Measurements from ENCODE around the gene MLKL. TPM values are rescaled to one million over a fixed set of nuclear protein-coding genes. Genes with fewer than 3 reads are reported as not detected.
A peak's percentile ranks its signal among the peaks of the same experiment; 100 is the strongest.

MLKL gene
- total RNA-seq, 1 donor from 2014 or later, result 3.0 TPM

DNA sequence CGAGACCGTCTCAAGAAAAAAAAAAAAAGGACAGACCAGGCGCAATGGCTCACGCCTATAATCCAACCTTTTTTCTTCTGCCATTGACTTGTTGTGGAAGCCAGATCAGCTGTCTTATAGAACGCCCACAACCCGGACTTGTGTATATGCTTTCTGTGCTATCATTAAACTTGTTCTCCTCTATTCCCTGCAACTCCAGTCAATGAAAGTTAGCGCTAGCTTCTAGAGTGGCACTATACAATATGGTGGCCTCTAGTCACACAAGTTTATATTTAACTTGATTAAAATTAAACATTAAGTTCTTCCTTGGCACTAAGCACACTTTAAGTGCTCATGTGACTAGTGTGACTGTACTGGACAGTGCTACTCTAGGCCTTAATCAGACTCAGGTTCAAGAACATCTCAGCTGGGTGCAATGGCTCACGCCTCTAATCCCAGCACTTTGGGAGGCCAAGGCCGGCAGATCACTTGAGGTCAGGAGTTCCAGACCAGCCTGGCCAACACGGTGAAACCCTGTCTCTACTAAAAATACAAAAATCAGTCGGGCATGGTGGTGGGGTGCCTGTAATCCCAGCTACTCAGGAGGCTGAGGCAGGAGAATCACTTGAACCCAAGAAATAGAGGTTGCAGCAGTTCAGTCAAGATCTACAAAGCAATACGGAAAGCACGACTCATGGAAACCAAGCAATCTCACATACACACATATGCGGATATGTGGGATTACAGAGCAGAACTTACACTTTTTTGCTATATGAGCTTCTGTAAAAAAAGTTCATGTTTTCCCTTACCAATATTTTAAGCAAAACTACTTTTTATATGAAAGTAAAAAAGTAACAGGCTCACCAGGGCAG, 74.9 kb downstream of the MLKL start:
- ATAC-seq (ENCODE audit: poor library complexity) (no peak), DNase-seq (no peak)
- intact Hi-C loops (cut with DNase I), result loop anchor here (10.0 kb wide), 1 partner anchor 161 kb away; no protein-coding TSS in a partner anchor

DNA sequence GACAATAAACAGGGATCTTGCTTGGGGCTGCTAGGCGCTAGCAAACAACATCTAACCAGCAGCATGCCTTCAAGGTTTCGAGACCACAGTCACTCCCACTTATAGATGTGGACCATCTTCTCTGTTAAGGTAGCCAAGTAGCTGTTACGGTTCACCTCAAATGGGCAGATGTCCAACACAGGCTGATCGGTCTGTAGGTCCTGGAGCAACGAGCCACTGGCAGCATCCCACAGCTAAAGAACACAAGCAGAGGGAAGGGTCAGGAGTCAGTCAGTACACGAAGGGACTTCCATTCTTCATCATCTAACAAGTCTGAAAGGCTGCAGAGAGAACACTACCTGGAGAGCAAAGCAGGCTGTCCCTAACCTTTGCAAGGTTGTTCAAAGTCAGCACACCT, 76.8 kb downstream of the MLKL start:
- intact Hi-C loops (cut with DNase I), result loop anchor here (10.0 kb wide), 1 partner anchor 159 kb away; no protein-coding TSS in a partner anchor
- no peak for ATAC-seq (ENCODE audit: poor library complexity)
- DNase-seq, result no peak

DNA sequence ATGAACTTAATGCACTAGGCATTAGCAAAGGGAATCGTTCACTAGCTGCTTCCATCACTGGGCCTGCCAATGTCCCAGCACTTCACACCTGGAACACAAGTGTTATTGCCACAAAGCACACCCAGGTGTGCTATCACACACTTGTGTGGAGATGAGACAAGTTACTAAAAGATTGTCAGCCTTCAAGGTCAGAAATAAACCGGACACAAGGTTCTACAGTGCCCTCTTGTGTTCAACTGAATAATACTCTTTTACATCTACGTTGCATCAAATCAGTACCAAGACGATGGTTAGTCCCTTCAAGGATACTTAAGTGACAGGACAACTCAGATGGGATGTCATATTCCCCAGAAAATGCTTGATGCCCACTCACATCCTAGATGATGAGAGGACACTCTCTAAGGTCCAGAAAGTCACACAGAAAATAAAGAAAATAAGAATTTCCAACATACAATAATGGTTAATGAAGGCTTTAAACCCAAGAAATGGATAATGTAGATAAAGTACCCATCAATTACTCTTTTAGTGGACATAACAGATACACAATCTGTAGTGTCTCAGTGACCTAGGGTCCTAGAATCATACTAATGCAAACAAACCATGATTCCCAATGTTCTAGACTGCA, 77.3 kb downstream of the MLKL start:
- DNase-seq (no peak), ATAC-seq (ENCODE audit: poor library complexity) (peak; percentile 60)
- intact Hi-C loops (cut with DNase I), result loop anchor here (10.0 kb wide), 1 partner anchor 159 kb away; no protein-coding TSS in a partner anchor

DNA sequence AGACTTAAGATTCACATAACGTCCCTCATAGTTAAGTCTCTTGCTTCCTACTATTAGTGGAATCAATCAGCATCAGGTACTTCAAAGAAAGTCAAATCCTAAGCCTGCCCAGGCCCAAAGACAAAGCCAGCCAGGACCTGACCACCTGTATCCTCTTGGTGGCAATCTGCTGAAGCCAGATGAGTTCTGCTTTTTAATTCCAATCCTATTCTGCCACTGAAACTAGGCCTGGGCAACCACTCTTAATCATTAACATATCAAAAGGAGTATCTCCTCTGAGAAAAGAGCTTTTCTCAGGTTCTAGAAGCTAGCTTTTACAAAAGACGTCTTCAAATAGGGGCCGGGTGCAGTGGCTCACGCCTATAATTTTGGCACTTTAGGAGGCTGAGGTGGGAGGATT, 78.7 kb downstream of the MLKL start:
- ATAC-seq (ENCODE audit: poor library complexity) (no peak), DNase-seq (no peak)
- intact Hi-C loops (cut with DNase I), result loop anchor here (10.0 kb wide), 1 partner anchor 157 kb away; no protein-coding TSS in a partner anchor

Other genes starting within 250 kb of the MLKL start
- 62.4 TPM for gene GLG1, start 93.7 kb downstream of the MLKL start, total RNA-seq
- gene RFWD3, start 34.0 kb downstream of the MLKL start, total RNA-seq, result 4.4 TPM
- gene FA2H, start 74.0 kb upstream of the MLKL start, total RNA-seq, result 0.16 TPM

Data from Right ventricle myocardium superior (tissue), 1 donor.